Retinal pigment epithelial cell (primary cell): ENCODE data around the gene ALDOA.

Experiments
- DNase-seq: peaks from one replicate; pipeline ENCODE4 v3.0.0-alpha.2; 2010; ENCODE audit warnings: low read depth
- H3K4me3 ChIP-seq: 2 replicates; pipeline ENCODE4 v1.5.1; 2011; ENCODE audit warnings: mild to moderate bottlenecking, low read length, control low read depth, moderate library complexity
- TF ChIP-seq, protein P1 (sequence below): conservative IDR thresholded peaks from 2 replicates; pipeline ENCODE4 v1.5.1; 2011; ENCODE audit warnings: low read depth, low read length, control low read depth, inconsistent platforms

The ALDOA gene

DNA sequence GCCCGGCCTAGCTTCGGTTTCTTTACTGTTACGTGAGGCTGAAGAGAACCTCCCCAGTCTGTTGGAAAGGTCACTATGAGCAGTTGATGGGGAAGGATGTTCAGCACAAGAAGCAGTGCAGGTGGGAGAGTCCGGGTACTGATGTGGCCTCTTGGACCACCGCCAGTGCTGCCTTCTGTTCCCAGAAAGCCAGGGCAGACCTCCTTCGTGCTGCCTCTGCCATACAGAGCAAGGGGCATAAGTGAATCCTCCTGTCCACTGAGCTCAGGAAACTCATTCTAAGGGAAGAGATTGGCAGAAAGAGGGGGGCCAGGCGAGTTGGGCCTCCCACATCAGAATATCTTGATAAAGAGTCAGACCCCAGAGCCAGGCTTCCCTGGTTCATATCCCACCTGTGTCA is 13.9 kb downstream of the ALDOA start:
- no peak overlapping the region for H3K4me3 ChIP-seq
- no peak for DNase-seq
- TF ChIP-seq, protein P1, sequence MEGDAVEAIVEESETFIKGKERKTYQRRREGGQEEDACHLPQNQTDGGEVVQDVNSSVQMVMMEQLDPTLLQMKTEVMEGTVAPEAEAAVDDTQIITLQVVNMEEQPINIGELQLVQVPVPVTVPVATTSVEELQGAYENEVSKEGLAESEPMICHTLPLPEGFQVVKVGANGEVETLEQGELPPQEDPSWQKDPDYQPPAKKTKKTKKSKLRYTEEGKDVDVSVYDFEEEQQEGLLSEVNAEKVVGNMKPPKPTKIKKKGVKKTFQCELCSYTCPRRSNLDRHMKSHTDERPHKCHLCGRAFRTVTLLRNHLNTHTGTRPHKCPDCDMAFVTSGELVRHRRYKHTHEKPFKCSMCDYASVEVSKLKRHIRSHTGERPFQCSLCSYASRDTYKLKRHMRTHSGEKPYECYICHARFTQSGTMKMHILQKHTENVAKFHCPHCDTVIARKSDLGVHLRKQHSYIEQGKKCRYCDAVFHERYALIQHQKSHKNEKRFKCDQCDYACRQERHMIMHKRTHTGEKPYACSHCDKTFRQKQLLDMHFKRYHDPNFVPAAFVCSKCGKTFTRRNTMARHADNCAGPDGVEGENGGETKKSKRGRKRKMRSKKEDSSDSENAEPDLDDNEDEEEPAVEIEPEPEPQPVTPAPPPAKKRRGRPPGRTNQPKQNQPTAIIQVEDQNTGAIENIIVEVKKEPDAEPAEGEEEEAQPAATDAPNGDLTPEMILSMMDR, result no peak

DNA sequence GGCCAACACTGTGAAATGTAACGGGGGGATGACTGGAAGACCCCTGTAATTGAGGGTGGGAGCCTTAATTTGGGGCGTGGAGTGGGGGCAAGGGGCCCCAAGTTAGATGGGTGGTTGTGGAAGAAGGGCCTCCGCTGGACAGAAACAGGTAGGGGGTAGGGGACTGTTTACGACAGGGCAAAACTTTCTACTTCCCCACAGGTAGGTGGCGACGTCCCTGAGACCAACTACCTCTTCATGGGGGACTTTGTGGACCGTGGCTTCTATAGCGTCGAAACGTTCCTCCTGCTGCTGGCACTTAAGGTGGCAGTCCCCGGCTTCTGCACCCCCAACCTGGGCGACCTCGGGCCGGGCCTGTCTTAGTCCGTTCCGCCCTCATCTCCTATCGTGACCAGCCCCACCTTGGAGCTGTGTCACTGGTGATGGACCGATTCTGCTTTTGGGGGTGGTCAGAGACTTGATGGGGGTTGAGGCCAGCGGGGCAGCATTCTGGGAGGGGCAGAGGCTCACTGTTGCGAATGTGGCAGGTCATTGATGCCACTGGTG is 17.1 kb downstream of the ALDOA start:
- no peak for DNase-seq
- TF ChIP-seq, protein P1, result no peak
- H3K4me3 ChIP-seq, result no peak overlapping the region

DNA sequence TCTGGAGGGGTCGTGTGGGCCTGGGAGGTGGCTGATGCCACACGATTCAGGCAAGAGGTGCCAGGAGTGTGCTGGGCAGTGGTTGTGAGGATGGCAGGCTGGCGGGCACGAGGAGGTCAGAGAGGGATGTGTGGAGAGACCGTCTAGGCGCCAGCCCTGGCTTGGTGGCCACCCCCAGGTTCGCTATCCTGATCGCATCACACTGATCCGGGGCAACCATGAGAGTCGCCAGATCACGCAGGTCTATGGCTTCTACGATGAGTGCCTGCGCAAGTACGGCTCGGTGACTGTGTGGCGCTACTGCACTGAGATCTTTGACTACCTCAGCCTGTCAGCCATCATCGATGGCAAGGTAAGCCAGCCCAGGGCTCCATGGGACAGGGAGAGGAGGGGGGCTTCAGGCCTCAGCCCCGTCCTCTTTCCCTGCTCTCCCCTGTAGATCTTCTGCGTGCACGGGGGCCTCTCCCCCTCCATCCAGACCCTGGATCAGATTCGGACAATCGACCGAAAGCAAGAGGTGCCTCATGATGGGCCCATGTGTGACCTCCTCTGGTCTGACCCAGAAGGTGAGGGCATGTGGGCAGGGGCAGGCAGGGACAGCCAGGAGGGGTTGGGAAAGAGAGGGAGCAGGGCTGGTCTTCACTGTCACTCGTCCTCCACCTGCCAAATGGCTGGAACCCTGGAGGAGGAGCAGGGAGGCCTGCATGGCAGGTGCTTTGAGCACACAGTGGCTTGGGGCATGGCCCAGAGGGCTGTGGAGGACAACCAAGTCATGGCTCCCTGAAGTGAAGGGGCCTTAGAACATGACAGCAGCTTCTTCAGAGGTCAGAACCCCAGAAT is 17.9 kb downstream of the ALDOA start:
- TF ChIP-seq, protein P1, result no peak
- no peak overlapping the region for H3K4me3 ChIP-seq
- DNase-seq, result no peak

DNA sequence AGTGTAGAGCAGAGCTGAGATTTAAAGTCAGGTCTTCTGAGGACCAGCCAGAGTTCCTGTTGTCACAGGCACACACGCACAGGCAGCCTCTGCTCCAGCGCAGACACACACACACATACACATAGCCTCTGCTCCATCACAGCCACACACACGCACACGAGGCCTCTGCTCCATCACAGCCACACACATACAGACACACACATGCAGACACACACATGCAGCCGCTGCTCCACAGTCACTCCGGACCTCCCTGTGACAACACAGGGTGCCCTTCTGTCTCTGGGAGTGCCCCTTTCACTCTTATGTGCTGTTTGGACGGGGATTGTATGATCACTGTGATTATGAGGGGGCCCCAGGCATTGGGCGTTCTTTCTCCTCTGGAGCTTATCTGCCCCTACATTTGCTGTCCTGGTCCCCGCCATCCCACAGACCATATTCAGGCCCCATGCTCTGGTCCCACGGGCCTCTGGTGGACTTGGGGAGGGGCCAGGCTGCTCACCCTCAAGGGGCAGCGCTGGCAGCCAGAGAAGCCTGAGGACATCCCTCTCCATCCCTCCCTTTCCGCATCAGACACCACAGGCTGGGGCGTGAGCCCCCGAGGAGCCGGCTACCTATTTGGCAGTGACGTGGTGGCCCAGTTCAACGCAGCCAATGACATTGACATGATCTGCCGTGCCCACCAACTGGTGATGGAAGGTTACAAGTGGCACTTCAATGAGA is 18.7 kb downstream of the ALDOA start:
- H3K4me3 ChIP-seq, result no peak overlapping the region
- DNase-seq, result no peak
- TF ChIP-seq, protein P1, result no peak

- TF ChIP-seq, protein P1, result no peak
- DNase-seq, result no peak
- no peak overlapping the region for H3K4me3 ChIP-seq
Measured at GRCh38 chr16:30084816-30085159, 19.2 kb downstream of the ALDOA start.

DNA sequence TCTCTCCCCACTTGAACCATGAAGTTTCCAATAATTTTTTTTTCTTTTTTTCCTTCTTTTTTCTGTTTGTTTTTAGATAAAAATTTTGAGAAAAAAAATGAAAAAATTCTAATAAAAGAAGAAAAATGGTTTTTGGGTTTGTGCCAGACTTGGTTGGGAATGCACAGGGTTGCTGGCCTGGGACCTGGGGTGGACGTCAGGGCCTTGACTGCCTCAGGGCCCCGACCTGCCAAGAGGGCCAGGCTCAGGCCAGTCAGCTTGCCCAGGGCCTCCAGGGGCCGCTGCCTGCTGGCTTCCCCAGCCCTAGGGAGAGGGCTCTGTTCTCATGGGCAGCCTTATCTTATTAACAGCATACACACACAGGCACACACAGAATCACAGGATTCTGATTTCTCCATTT is 19.7 kb downstream of the ALDOA start:
- DNase-seq, result no peak
- no peak overlapping the region for H3K4me3 ChIP-seq
- TF ChIP-seq, protein P1, result no peak
